Upper lobe of right lung (tissue), 1 donor: ENCODE measurements around the gene AXIN2. TPM values are rescaled to one million over a fixed set of nuclear protein-coding genes. Genes with fewer than 3 reads are reported as not detected.

ENCODE experiments used
- ATAC-seq: fragments of 200-7000 bp; cut with Tn5 transposase; one replicate; pipeline ENCODE4 v1.9.1; 2020; ENCODE audit warnings: mild to moderate bottlenecking, moderate library complexity
- DNase-seq: peaks from one replicate; pipeline ENCODE4 v3.0.0-alpha.2; 2020
- H3K27ac ChIP-seq: fragments of 200-600 bp; one replicate; pipeline ENCODE4 v1.8.0; 2022
- H3K27me3 ChIP-seq: fragments of 200-600 bp; one replicate; pipeline ENCODE4 v1.8.0; 2022; ENCODE audit warnings: mild to moderate bottlenecking
- H3K36me3 ChIP-seq: fragments of 200-600 bp; one replicate; pipeline ENCODE4 v1.8.0; 2022
- H3K4me1 ChIP-seq: fragments of 200-600 bp; one replicate; pipeline ENCODE4 v1.8.0; 2022
- H3K4me3 ChIP-seq: fragments of 200-600 bp; one replicate; pipeline ENCODE4 v1.8.0; 2022; ENCODE audit warnings: mild to moderate bottlenecking
- H3K9me3 ChIP-seq: fragments of 200-600 bp; one replicate; pipeline ENCODE4 v1.8.0; 2022
- CTCF ChIP-seq: fragments of 200-600 bp; IDR thresholded peaks from one replicate; pipeline ENCODE4 v1.8.0; 2022; ENCODE audit warnings: antibody characterized with exemption
- intact Hi-C: fragments of 100-400 bp; cut with DNase I; formaldehyde crosslinking; loops from one replicate; pipeline ENCODE4 v1.11.0; 2022
- total RNA-seq: library from RNA; stranded (reverse); fragmentation: NEBNext Ultra II Directional; extraction: Animal tissue kit (Norgen Biotek cat#: 25700); gene quantifications from one replicate; pipeline ENCODE4 v1.2.1, GENCODE V29; 2021
- donor health status: DM: no; HTN: yes; CAD: no; lungs with severe emphysema.

The AXIN2 gene
- total RNA-seq, 1 donor from 2014 or later = 63.6 TPM

DNA sequence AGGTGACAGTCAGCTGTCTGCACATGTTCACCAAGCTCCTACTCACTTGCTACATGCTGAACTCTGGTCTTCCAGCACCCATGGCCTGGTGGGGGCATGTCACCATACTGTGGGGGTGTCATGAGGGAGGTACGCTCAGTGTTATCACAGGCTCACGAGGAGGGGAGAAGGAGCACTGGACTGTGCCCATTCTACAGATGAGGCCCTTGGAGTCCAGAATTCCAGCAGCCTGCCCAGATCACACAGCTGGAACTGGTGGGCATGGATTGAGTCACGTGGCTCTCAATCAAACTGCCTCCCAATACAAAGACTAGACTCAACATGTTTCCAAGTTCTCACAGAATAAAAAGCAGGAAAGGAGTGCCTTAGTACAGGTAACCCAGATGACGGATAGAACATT lies 10.7 kb downstream of the AXIN2 start:
- Histone ChIP-seq H3K27ac (no peak overlapping the region), H3K9me3 (no peaks in the 10 kb centered on the region), H3K27me3 (no peaks in the 10 kb centered on the region), H3K4me3 (no peak overlapping the region), H3K4me1 (peaks cover 68% of the 10 kb centered on the region), H3K36me3 (peaks cover 25% of the 10 kb centered on the region)
- DNase-seq = no peak
- TF ChIP-seq CTCF = no peak
- no peak for ATAC-seq
- intact Hi-C loops = loop anchor here (10.0 kb wide), 2 partner anchors 86 to 266 kb away; no protein-coding TSS in a partner anchor

- Histone ChIP-seq H3K4me3 (no peak overlapping the region), H3K27me3 (no peaks in the 10 kb centered on the region), H3K27ac (no peak overlapping the region), H3K4me1 (peaks cover 68% of the 10 kb centered on the region), H3K9me3 (no peaks in the 10 kb centered on the region), H3K36me3 (peaks cover 25% of the 10 kb centered on the region)
- intact Hi-C loops = loop anchor here (10.0 kb wide), 2 partner anchors 85 to 265 kb away; no protein-coding TSS in a partner anchor
- ATAC-seq (no peak), DNase-seq (no peak)
- no peak for TF ChIP-seq CTCF
These were observed 11.3 kb downstream of the AXIN2 start for GRCh38 chr17:65550075-65550662.

DNA sequence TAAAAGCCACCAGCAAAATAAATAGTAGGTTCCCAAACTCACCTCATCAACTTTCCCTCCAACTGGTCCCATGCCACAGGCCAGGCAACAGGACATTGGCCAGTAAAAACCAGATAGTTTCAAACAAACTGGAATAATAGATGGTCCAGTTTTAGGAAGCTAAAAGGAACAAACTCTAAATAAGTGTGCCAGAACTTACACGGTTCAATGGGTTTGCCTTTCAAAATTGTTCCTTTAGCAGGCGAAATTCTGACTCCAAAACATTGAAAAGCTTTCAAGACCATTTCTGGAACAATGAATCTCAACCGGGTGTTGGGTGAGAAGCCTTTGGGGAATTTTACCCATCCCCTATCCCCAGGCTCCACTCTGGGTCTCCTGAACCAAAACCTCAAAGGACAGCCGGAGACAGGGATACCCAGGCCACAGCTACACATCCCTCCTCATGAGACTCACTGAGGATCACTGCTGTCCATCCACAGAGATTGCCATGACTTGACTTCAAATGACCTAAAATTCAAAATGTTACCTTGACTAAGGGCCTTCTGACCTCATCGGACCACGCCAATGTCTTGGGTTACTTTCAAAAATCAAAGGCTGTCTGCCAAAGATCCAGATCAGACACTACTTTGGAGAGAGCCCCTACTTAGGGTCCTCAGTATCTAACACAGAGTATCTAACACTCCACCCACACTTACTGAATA lies 13.0 kb downstream of the AXIN2 start:
- peaks cover 66% of the 10 kb centered on the region for H3K4me1 ChIP-seq
- ATAC-seq (no peak), DNase-seq (no peak)
- no peak overlapping the region for H3K27ac ChIP-seq
- no peak for TF ChIP-seq CTCF
- no peak overlapping the region for H3K4me3 ChIP-seq
- H3K9me3 ChIP-seq = no peaks in the 10 kb centered on the region
- H3K27me3 ChIP-seq = no peaks in the 10 kb centered on the region
- H3K36me3 ChIP-seq = peaks cover 25% of the 10 kb centered on the region
- intact Hi-C loops = no loop called here

GRCh38 chr17:65547253-65547670 lies 14.2 kb downstream of the AXIN2 start:
- DNase-seq (no peak), ATAC-seq (peak; percentile 62)
- peaks cover 25% of the 10 kb centered on the region for H3K36me3 ChIP-seq
- no peaks in the 10 kb centered on the region for H3K9me3 ChIP-seq
- TF ChIP-seq CTCF = no peak
- no peaks in the 10 kb centered on the region for H3K27me3 ChIP-seq
- H3K4me1 ChIP-seq = peaks cover 68% of the 10 kb centered on the region
- intact Hi-C loops = no loop called here
- peak overlapping the region; percentile 34 for H3K27ac ChIP-seq
- no peak overlapping the region for H3K4me3 ChIP-seq

DNA sequence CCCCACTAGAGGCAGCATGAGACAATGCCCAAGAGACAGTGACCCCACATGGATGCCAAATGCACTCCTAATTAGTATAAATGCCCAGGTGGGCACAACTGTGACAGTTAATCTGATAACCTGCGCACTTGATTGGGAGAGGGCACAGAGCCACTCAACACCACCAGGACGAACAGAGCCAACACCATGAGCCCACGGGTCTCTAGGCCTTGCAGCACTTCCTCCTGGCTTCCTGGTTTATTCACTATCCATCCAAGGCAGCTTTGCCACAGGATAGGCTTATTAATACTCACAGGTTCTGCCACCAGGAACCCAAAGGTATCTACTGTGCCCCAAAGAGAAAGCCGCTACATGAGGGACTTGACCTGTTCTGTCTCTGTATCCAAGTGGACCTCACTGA lies 14.9 kb downstream of the AXIN2 start:
- intact Hi-C loops = no loop called here
- TF ChIP-seq CTCF = no peak
- no peak overlapping the region for H3K4me3 ChIP-seq
- H3K4me1 ChIP-seq = peaks cover 65% of the 10 kb centered on the region
- peak overlapping the region; percentile 34 for H3K27ac ChIP-seq
- ATAC-seq (no peak), DNase-seq (no peak)
- H3K27me3 ChIP-seq = no peaks in the 10 kb centered on the region
- H3K9me3 ChIP-seq = no peaks in the 10 kb centered on the region
- peaks cover 25% of the 10 kb centered on the region for H3K36me3 ChIP-seq
